Right cardiac atrium (tissue), 5 donors: ENCODE data around the gene DCUN1D3. TPM values are rescaled to one million over a fixed set of nuclear protein-coding genes. Genes with fewer than 3 reads are reported as not detected.
"Not testable (repeated sequence)": the region's sequence is repeated elsewhere in the genome, so short reads cannot be mapped to it uniquely, and the experiment has no call there.

Source experiments
- ATAC-seq, 2 donors: fragments of 200-7000 bp; cut with Tn5 transposase; one replicate each; pipeline versions ENCODE4 v1.8.0 to v1.9.1; 2020; ENCODE audit warnings: moderate library complexity in 2 of 2, mild to moderate bottlenecking in 1 of 2
- DNase-seq, 3 donors: peaks; one replicate each; pipeline ENCODE4 v3.0.0-alpha.2; 2020
- H3K27ac ChIP-seq: one replicate; pipeline ENCODE4 v1.5.1; 2013; ENCODE audit warnings: mild to moderate bottlenecking, low read length, control low read depth, moderate library complexity
- H3K27me3 ChIP-seq: one replicate; pipeline ENCODE4 v1.6.1; 2013; ENCODE audit not compliant: control insufficient read depth, insufficient read depth
- H3K4me1 ChIP-seq: one replicate; pipeline ENCODE4 v1.6.1; 2013; ENCODE audit warnings: low read length; ENCODE audit not compliant: control insufficient read depth, insufficient read depth
- H3K4me3 ChIP-seq: one replicate; pipeline ENCODE4 v1.5.1; 2013; ENCODE audit warnings: low read length, control low read depth
- H3K9me3 ChIP-seq: one replicate; pipeline ENCODE4 v1.6.1; 2013; ENCODE audit warnings: low read length; ENCODE audit not compliant: control insufficient read depth
- WGBS: extraction: QIAGEN DNeasy Blood & Tissue Kit; methylation state at CpG from one replicate; pipeline ENCODE4 v1.1.7; 2013; 5-methylcytosine and 5-hydroxymethylcytosine counted together
- intact Hi-C, 4 donors: fragments of 100-400 bp; cut with DNase I; formaldehyde crosslinking; loops; one replicate each; pipeline versions ENCODE4 v1.11.0 to v1.14.0; 2022 to 2023
- long read RNA-seq, 4 donors: library from polyadenylated mRNA; unstranded; transcript quantifications; one replicate each; pipeline ENCODE4 v2.0.0, GENCODE V29; 2020 to 2021
- polyA plus RNA-seq: library from polyadenylated mRNA; stranded (reverse); fragments of 200-250 nt; gene quantifications from one replicate; pipeline ENCODE4 v1.2.3, GENCODE V29; 2013
- total RNA-seq, 4 donors: library from RNA; stranded (reverse); fragmentation: NEBNext Ultra II Directional; extraction: Animal tissue kit (Norgen Biotek cat#: 25700); gene quantifications; one replicate each; pipeline ENCODE4 v1.2.1, GENCODE V29; 2021
- donor health status: healthy with polysubstance abuse.
- donor health status: DM: no; HTN: yes; CAD: no.
- donor health status: DM: no; HTN: no; CAD: no.
- donor health status: DM: no; HTN: yes; CAD: no; lungs with severe emphysema.
- donor health status: DM: yes; HTN: yes; CAD: no.

DCUN1D3 gene, protein sequence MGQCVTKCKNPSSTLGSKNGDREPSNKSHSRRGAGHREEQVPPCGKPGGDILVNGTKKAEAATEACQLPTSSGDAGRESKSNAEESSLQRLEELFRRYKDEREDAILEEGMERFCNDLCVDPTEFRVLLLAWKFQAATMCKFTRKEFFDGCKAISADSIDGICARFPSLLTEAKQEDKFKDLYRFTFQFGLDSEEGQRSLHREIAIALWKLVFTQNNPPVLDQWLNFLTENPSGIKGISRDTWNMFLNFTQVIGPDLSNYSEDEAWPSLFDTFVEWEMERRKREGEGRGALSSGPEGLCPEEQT
- 10 to 100 TPM in 3 of 4 donors, 1 to 10 TPM in 1; 8.6 to 20.2 (median 11.0) TPM for total RNA-seq
- polyA plus RNA-seq, result 4.7 TPM
- long read RNA-seq, donor 1, full-length matches to known transcripts, result 1 of 4 reads
- long read RNA-seq, donor 1, partial matches to known transcripts, result 1 of 4 reads
- long read RNA-seq, donor 1, other reads (novel, unspliced or antisense), result 2 of 4 reads
- long read RNA-seq, donor 2, partial matches to known transcripts, result 0 of 2 reads
- long read RNA-seq, donor 2, other reads (novel, unspliced or antisense), result 2 of 2 reads
- long read RNA-seq, donor 3, full-length matches to known transcripts, result 3 of 6 reads
- long read RNA-seq, donor 3, partial matches to known transcripts, result 1 of 6 reads
- long read RNA-seq, donor 3, other reads (novel, unspliced or antisense), result 2 of 6 reads
- long read RNA-seq, donor 4, full-length matches to known transcripts, result 1 of 1 reads
- long read RNA-seq, donor 4, partial matches to known transcripts, result 0 of 1 reads
- long read RNA-seq, donor 4, other reads (novel, unspliced or antisense), result 0 of 1 reads

DNA sequence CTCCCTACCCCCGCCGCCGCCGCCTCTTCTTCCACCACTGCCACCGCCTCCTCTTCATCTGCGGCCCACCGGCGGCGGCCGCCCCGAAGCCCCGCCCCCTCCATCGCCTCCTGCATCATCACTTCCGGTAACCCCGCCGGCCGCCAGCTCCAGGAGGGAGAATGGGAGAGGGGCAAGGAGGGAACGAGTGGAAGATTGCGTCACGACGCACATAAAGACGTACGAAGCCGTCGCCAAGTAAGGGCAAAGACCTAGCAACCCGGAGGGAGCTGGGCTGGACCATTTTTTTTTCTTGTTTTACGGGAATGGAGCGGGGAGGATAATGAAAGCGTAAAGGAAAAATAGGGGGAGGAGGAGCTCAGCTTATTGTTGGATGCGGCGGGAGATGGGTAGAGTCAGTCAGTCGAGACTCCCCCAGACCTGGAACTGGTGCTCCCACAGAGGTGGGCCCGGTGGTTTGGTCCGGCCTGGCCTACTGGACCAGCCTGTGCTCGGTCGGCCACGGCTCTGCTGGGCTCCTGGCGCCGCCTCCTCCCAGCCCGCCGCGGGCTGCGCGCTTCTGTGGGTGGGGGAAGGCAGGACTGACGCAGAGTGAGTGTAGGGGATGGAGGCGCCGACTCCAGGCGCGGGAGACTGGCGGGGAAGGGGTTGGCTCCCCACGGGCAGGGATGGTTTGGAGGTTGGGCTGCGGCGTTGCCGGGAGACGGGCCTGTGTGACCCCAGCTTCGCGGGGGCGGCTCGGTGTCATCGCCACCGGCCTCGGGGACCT, at the start of gene DCUN1D3, which contains the start of gene LYRM1:
Gene DCUN1D3 (minus strand): TSS at position 60 of the 769 bp plus-strand sequence. CDS start 37,820 bp downstream, outside the sequence.
Gene LYRM1 (plus strand): TSS at position 473 of the 769 bp plus-strand sequence. CDS start 14,785 bp downstream, outside the sequence.
- intact Hi-C loops, result loop anchor here in 3 of 4 donors (10.0 kb wide), 1 partner anchor 46 kb away; no protein-coding TSS in a partner anchor
- H3K27me3 ChIP-seq, result no peaks in the 10 kb centered on the region
- H3K4me3 ChIP-seq, result peak within 1 kb of the TSS; percentile 67
- H3K4me1 ChIP-seq, result peaks cover 11% of the 10 kb centered on the region
- ATAC-seq (peak; percentile 95 to 96), DNase-seq (peak; percentile 98 to 99 (median 99))
- under 1% methylated on average over 62 of the region's 62 CpGs for WGBS
- H3K9me3 ChIP-seq, result no peaks in the 10 kb centered on the region
- H3K27ac ChIP-seq, result peak within 1 kb of the TSS; percentile 89

DNA sequence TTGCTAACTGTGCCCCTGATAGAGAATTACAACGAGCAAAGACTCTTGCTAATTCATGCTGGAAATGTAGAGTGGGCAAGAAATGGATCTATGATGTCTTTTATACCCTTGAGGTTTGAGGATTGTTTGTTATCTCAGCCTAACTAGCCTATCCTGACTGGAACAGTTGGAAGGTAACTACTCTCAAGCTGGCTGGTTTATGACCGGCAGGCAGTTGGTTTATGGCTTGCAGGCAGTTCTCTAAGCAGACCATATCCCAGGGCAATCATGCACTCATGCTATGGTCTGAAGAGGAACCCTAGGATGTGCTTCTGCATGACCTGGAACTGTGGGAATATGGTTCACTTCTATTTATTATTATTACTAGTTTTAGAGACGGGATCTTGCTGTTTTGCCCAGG, 49.5 kb upstream of the DCUN1D3 start:
- DNase-seq (no peak), ATAC-seq (no peak)
- intact Hi-C loops, result no loop called here
- 81% methylated on average over 3 of the region's 3 CpGs for WGBS
- Histone ChIP-seq H3K9me3 (no peaks in the 10 kb centered on the region), H3K27ac (no peak overlapping the region), H3K4me1 (no peaks in the 10 kb centered on the region), H3K4me3 (no peak overlapping the region), H3K27me3 (no peaks in the 10 kb centered on the region)

DNA sequence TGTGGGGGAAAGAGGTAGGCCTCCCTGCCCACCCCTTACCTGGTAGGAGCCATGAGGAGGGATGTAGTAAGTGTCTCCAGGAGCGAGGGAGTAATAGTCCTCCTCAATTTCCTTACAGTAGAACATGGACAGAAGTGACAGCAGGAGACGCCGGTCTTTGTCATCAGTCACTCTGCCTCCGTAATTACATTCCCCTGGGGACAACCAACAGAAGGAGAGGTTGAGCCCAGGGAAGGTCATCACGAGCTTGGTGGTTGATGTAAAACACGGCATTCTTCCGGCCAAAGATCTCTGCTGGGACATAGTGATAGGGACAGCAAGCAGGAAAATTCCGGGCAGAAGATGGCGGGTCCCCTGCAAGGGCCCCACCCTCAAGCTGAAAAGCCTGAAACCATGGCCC, 48.3 kb upstream of the DCUN1D3 start:
- WGBS, result 82% methylated on average over 9 of the region's 9 CpGs
- no peak for DNase-seq
- Histone ChIP-seq H3K4me3 (no peak overlapping the region), H3K4me1 (no peaks in the 10 kb centered on the region), H3K27me3 (no peaks in the 10 kb centered on the region), H3K9me3 (no peaks in the 10 kb centered on the region), H3K27ac (no peak overlapping the region)
- no peak for ATAC-seq
- intact Hi-C loops, result no loop called here

DNA sequence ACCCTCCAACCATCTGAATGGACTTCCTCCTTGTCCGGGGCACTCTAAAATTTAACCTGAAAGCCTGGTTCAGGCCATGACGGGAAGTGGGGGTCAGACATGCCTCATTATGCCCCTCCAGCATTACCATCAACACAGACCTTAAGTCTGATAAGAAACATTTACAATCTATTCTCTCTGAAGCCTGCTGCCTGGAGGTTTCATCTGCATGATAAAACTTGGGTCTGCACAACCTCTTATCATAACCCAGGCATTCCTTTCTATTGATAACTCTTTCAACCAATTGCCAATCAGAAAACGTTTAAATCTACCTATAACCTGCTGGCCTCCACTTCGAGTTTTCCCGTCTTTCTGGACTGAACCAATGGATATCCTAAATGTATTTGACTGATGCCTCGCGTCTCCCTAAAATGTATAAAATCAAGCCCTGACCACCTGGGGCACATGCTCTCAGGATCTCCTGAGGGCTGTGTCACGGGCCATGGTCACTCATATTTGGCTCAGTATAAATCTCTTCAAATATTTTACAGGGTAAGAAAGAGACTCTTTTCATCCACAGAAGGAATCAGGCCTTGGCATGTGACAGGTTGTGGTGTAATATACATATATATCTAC, 46.0 kb upstream of the DCUN1D3 start:
- ATAC-seq (no peak), DNase-seq (no peak)
- WGBS, result 71% methylated on average over 8 of the region's 8 CpGs
- intact Hi-C loops, result no loop called here
- no peaks in the 10 kb centered on the region for H3K4me1 ChIP-seq
- no peak overlapping the region for H3K4me3 ChIP-seq
- H3K27me3 ChIP-seq, result no peaks in the 10 kb centered on the region
- H3K9me3 ChIP-seq, result no peaks in the 10 kb centered on the region
- H3K27ac ChIP-seq, result no peak overlapping the region

DNA sequence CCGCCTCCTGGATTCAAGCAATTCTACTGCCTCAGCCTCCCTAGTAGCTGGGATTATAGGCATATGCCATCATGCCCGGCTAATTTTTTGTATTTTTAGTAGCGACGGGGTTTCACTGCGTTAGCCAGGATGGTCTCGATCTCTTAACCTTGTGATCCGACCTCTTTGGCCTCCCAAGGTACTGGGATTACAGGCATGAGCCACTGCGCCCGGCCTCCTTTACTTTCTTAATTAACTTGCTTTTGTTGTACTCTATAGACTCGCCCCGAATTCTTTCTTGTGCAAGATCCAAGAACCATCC, 45.4 kb upstream of the DCUN1D3 start:
- H3K4me1 ChIP-seq, DNase-seq, H3K27ac ChIP-seq, H3K9me3 ChIP-seq, H3K4me3 ChIP-seq, H3K27me3 ChIP-seq, ATAC-seq, intact Hi-C loops: not testable (repeated sequence)
- WGBS, result 94% methylated on average over 11 of the region's 11 CpGs

DNA sequence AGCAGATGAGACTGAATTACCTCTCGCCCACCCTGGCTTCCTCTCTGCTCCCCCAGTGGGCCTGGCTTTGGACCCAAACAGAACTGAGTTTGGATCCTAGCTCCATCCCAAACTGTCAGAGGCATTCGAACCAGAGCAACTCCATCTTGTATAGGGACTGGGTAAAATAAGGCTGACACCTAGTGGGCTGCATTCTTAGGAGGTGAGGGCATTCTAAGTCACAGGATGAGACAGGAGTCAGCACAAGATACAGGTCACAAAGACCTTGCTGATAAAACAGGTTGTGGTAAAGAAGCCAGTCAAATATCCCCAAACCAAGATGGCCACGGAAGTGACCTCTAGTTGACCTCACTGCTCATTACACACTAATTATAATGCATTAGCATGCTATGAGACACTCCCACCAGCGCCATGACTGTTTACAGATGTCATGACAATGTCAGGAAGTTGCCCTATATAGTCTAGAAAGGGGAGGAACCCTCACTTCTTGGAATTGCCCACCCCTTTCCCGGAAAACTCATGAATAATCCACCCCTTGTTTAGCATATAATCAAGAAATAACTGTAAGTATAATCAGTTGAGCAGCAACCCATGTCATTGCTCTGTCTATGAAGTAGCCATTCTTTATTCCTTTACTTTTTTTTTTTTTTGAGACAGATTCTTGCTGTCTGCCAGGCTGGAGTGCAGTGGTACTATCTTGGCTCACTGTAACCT, 44.9 kb upstream of the DCUN1D3 start:
- H3K9me3 ChIP-seq, result no peaks in the 10 kb centered on the region
- DNase-seq (no peak), ATAC-seq (no peak)
- WGBS, result 81% methylated on average over 5 of the region's 5 CpGs
- no peaks in the 10 kb centered on the region for H3K27me3 ChIP-seq
- H3K27ac ChIP-seq, result no peak overlapping the region
- intact Hi-C loops, result no loop called here
- no peaks in the 10 kb centered on the region for H3K4me1 ChIP-seq
- no peak overlapping the region for H3K4me3 ChIP-seq

DNA sequence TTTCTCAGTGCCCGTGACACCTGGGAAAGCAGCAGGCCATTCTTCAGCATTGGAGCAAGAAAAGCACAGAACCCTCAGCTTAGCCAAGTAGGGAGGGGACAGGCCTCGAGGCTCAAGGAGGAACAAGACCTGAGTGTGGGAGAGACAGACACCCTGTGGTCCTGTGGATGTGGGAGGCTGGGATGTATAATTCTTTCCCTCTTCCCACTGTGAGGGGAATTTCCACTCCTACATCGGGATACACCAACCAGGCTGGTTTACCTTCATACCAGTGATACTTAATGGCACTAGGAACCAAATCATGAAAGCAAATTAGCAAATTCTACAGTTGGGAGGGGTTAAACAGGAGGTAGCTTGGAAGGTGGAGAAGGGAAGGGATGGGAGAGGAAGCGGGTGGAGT, 42.1 kb upstream of the DCUN1D3 start:
- intact Hi-C loops, result no loop called here

DNA sequence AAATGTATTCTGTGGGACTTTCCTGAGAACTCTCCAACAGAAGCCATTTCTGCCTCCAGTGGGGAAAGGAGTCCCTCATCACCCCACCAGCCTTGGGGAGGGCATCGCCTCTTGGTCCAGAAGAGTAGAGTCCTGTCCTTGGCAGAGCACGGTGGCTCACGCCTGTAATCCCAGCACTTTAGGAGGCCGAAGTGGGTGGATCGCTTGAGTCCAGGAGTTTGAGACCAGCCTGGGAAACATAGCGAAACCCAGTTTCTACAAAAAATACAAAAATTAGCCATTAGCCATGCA, 41.4 kb upstream of the DCUN1D3 start:
- WGBS, result 96% methylated on average over 6 of the region's 6 CpGs
- ATAC-seq, result no peak
- intact Hi-C loops, result no loop called here
- no peaks in the 10 kb centered on the region for H3K9me3 ChIP-seq
- no peaks in the 10 kb centered on the region for H3K27me3 ChIP-seq
- no peak overlapping the region for H3K4me3 ChIP-seq
- no peak overlapping the region for H3K27ac ChIP-seq
- DNase-seq, result no peak
- no peaks in the 10 kb centered on the region for H3K4me1 ChIP-seq

More for the DNA sequence above, 42.1 kb upstream of the DCUN1D3 start:
- H3K4me3 ChIP-seq, result no peak overlapping the region
- WGBS, result 79% methylated on average over 4 of the region's 4 CpGs
- H3K4me1 ChIP-seq, result no peaks in the 10 kb centered on the region
- H3K9me3 ChIP-seq, result no peaks in the 10 kb centered on the region
- no peak for DNase-seq
- no peak for ATAC-seq
- H3K27ac ChIP-seq, result no peak overlapping the region
- no peaks in the 10 kb centered on the region for H3K27me3 ChIP-seq

DNA sequence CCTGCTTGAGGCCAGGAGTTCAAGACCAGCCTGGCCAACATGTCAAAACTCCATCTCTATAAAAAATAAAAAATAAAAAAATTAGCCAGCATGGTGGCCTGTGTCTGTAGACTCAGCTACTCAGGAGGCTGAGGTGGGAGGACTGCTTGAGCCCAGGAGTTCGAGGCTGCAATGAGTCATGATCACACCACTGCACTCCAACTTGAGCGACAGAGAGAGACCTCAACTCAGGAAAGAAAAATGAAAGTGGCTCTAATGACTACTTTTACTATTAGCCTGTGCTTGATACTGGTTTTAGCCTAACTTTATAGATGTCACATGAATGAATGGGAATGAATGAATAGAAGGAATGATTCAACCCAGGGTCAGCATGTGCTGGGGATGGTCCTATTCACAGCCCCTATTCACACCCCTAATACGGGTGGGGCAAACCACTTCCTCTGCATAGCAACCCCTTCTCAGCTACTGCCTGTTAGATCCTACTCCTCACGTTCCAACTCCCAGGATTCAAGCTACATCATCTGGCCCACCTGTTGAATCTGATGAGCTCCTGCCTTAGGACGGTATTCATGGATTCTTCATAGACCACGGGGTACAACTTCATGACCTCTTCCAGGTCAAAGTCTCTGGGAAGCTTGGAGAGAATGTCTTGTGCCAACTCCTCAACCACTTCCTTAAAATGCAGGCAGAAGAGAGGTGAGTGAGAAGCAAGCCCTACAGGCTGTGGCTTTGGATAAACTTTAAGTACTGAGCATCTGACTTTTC, 40.9 kb upstream of the DCUN1D3 start:
- Histone ChIP-seq H3K27ac (no peak overlapping the region), H3K4me1 (no peaks in the 10 kb centered on the region), H3K9me3 (no peaks in the 10 kb centered on the region), H3K27me3 (no peaks in the 10 kb centered on the region), H3K4me3 (no peak overlapping the region)
- DNase-seq, result no peak
- WGBS, result 72% methylated on average over 6 of the region's 6 CpGs
- no peak for ATAC-seq
- intact Hi-C loops, result no loop called here

DNA sequence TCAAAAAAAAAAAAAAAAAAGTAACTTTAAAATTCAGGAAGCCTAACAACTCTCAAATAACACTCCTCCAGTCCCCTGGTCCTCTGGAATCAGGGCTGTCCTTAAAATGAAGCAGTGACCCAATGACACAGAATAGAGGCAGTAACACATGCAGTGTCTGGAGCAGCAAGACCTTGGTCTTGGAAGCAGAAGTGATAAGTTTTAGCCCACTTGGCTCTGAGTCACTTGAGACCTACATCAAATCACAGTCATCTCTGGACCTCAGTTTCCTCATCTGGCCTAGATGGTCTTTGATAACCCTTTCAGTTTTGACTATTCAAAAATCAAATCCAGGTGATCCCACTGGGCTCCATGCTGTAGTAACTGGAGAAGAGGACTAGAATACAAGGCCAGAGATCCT, 39.5 kb upstream of the DCUN1D3 start:
- ATAC-seq, result no peak
- Histone ChIP-seq H3K9me3 (no peaks in the 10 kb centered on the region), H3K27ac (no peak overlapping the region), H3K4me1 (no peaks in the 10 kb centered on the region), H3K27me3 (no peaks in the 10 kb centered on the region), H3K4me3 (no peak overlapping the region)
- DNase-seq, result no peak
- intact Hi-C loops, result no loop called here
